ENCODE data around the gene SAP25. TPM values are rescaled to one million over a fixed set of nuclear protein-coding genes. Genes with fewer than 3 reads are reported as not detected.

Gene SAP25
- polyA plus RNA-seq, 1 donor (not counting 4 experiments of a cell fraction or from before 2014, with no cell fraction given), result 0.16 TPM

GRCh38 chr7:100563809-100564400 is 9.8 kb downstream of the SAP25 start:
- Histone ChIP-seq H3K9me3 (ENCODE audit: control insufficient read depth, low read depth, low read length) (no peaks in the 10 kb centered on the region), H3K9me1 (ENCODE audit: control insufficient read depth, extremely low read depth, insufficient read depth, low read length) (no peaks in the 10 kb centered on the region), H3K9ac (ENCODE audit: control insufficient read depth, extremely low read depth, insufficient read depth, low read length) (no peak overlapping the region), H3K4me1 (ENCODE audit: control insufficient read depth, extremely low read depth, insufficient read depth, low read length) (no peaks in the 10 kb centered on the region), H3K27me3 (ENCODE audit: control insufficient read depth, extremely low read depth, insufficient read depth, low read length) (no peaks in the 10 kb centered on the region), H3K4me2 (ENCODE audit: control insufficient read depth, extremely low read depth, insufficient read depth, low read depth, low read length) (no peak overlapping the region), H3K79me2 (ENCODE audit: control insufficient read depth, insufficient read depth, low read length) (no peaks in the 10 kb centered on the region), H3K27ac (ENCODE audit: control insufficient read depth, insufficient read depth, low read length) (no peak overlapping the region), H4K20me1 (ENCODE audit: control insufficient read depth, extremely low read depth, insufficient read depth, low read length) (no peaks in the 10 kb centered on the region), H3K4me3 (ENCODE audit: control insufficient read depth in 2 of 3, extremely low read depth in 1 of 3, insufficient read depth in 2 of 3, low read depth in 1 of 3, low read length in 3 of 3) (no peak overlapping the region), H2AFZ (ENCODE audit: control insufficient read depth, low read length) (no peak overlapping the region), H3K36me3 (ENCODE audit: control insufficient read depth in 2 of 2, extremely low read depth in 1 of 2, insufficient read depth in 2 of 2, low read length in 2 of 2) (no peaks in the 10 kb centered on the region)
- FAIRE-seq (peak; percentile 26), DNase-seq (ENCODE audit: low read depth, low spot score) (no peak)
- dilution Hi-C loops (cut with MboI; ENCODE audit: extremely low pct_ligation_motif_present, low sequenced_read_pairs), result no loop called here
- no peak for TF ChIP-seq EZH2 (IDR thresholded peaks at IDR 0.05; ENCODE audit: low read length)
- TF ChIP-seq, protein P1, sequence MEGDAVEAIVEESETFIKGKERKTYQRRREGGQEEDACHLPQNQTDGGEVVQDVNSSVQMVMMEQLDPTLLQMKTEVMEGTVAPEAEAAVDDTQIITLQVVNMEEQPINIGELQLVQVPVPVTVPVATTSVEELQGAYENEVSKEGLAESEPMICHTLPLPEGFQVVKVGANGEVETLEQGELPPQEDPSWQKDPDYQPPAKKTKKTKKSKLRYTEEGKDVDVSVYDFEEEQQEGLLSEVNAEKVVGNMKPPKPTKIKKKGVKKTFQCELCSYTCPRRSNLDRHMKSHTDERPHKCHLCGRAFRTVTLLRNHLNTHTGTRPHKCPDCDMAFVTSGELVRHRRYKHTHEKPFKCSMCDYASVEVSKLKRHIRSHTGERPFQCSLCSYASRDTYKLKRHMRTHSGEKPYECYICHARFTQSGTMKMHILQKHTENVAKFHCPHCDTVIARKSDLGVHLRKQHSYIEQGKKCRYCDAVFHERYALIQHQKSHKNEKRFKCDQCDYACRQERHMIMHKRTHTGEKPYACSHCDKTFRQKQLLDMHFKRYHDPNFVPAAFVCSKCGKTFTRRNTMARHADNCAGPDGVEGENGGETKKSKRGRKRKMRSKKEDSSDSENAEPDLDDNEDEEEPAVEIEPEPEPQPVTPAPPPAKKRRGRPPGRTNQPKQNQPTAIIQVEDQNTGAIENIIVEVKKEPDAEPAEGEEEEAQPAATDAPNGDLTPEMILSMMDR (optimal IDR thresholded peaks at IDR 0.05 in 1 of 3, IDR thresholded peaks at IDR 0.05 in 1 of 3, conservative IDR thresholded peaks at IDR 0.05 in 1 of 3; ENCODE audit: extremely low read depth in 1 of 3, insufficient read depth in 2 of 3, low read length in 3 of 3), result peak; percentile 92 to 98 (median 98)

- Histone ChIP-seq H3K9me1 (ENCODE audit: control insufficient read depth, extremely low read depth, insufficient read depth, low read length) (no peaks in the 10 kb centered on the region), H3K79me2 (ENCODE audit: control insufficient read depth, insufficient read depth, low read length) (no peaks in the 10 kb centered on the region), H2AFZ (ENCODE audit: control insufficient read depth, low read length) (no peak overlapping the region), H4K20me1 (ENCODE audit: control insufficient read depth, extremely low read depth, insufficient read depth, low read length) (no peaks in the 10 kb centered on the region), H3K36me3 (ENCODE audit: control insufficient read depth in 2 of 2, extremely low read depth in 1 of 2, insufficient read depth in 2 of 2, low read length in 2 of 2) (no peaks in the 10 kb centered on the region), H3K9me3 (ENCODE audit: control insufficient read depth, low read depth, low read length) (no peaks in the 10 kb centered on the region), H3K4me1 (ENCODE audit: control insufficient read depth, extremely low read depth, insufficient read depth, low read length) (no peaks in the 10 kb centered on the region), H3K27ac (ENCODE audit: control insufficient read depth, insufficient read depth, low read length) (no peak overlapping the region), H3K4me3 (ENCODE audit: control insufficient read depth in 2 of 3, extremely low read depth in 1 of 3, insufficient read depth in 2 of 3, low read depth in 1 of 3, low read length in 3 of 3) (no peak overlapping the region), H3K4me2 (ENCODE audit: control insufficient read depth, extremely low read depth, insufficient read depth, low read depth, low read length) (no peak overlapping the region), H3K9ac (ENCODE audit: control insufficient read depth, extremely low read depth, insufficient read depth, low read length) (no peak overlapping the region), H3K27me3 (ENCODE audit: control insufficient read depth, extremely low read depth, insufficient read depth, low read length) (no peaks in the 10 kb centered on the region)
- no peak for FAIRE-seq
- TF ChIP-seq, protein P1 (optimal IDR thresholded peaks at IDR 0.05 in 1 of 3, IDR thresholded peaks at IDR 0.05 in 1 of 3, conservative IDR thresholded peaks at IDR 0.05 in 1 of 3; ENCODE audit: extremely low read depth in 1 of 3, insufficient read depth in 2 of 3, low read length in 3 of 3), result no peak
- DNase-seq (ENCODE audit: low read depth, low spot score), result no peak
- dilution Hi-C loops (cut with MboI; ENCODE audit: extremely low pct_ligation_motif_present, low sequenced_read_pairs), result no loop called here
Measured at GRCh38 chr7:100563100-100563564, 10.6 kb downstream of the SAP25 start.
